ENCODE results near the gene EXOG.

The EXOG gene

GRCh38 chr3:38551026-38551832 is 55.1 kb downstream of the EXOG start (continued):
- TF ChIP-seq RARB (CRISPR knock-in tag; IDR thresholded peaks at IDR 0.05) (no peak), BACH2 (CRISPR knock-in tag; IDR thresholded peaks at IDR 0.05; ENCODE audit: borderline replicate concordance) (no peak)

GRCh38 chr3:38552364-38552763 is 56.2 kb downstream of the EXOG start:
- ATAC-seq, result no peak
- TF ChIP-seq ZNF8 (CRISPR knock-in tag; IDR thresholded peaks at IDR 0.05), result no peak
- TF ChIP-seq RARB (CRISPR knock-in tag; IDR thresholded peaks at IDR 0.05), result no peak
- TF ChIP-seq ZFP30 (CRISPR knock-in tag; IDR thresholded peaks at IDR 0.05), result no peak
- no peak for TF ChIP-seq ESRRG (CRISPR knock-in tag; IDR thresholded peaks at IDR 0.05)
- no peak for TF ChIP-seq PPARA (CRISPR knock-in tag; IDR thresholded peaks at IDR 0.05; ENCODE audit: borderline replicate concordance)
- TF ChIP-seq ARNTL (CRISPR knock-in tag; IDR thresholded peaks at IDR 0.05; ENCODE audit: borderline replicate concordance, low read depth), result no peak
- TF ChIP-seq SNAI2 (CRISPR knock-in tag; IDR thresholded peaks at IDR 0.05), result no peak
- TF ChIP-seq PATZ1 (CRISPR knock-in tag; IDR thresholded peaks at IDR 0.05; ENCODE audit: borderline replicate concordance), result no peak
- TF ChIP-seq CREB5 (CRISPR knock-in tag; IDR thresholded peaks at IDR 0.05; ENCODE audit: low read depth), result no peak
- no peak for TF ChIP-seq ZC3H10 (CRISPR knock-in tag; IDR thresholded peaks at IDR 0.05)
- TF ChIP-seq ISL1 (CRISPR knock-in tag; IDR thresholded peaks at IDR 0.05), result no peak
- no peak for TF ChIP-seq POU6F1 (CRISPR knock-in tag; IDR thresholded peaks at IDR 0.05; ENCODE audit: borderline replicate concordance, low read depth)
- no peak for TF ChIP-seq BACH2 (CRISPR knock-in tag; IDR thresholded peaks at IDR 0.05; ENCODE audit: borderline replicate concordance)
- no peak for TF ChIP-seq TOX (CRISPR knock-in tag; IDR thresholded peaks at IDR 0.05; ENCODE audit: borderline replicate concordance)

- ATAC-seq, result no peak
- TF ChIP-seq POU6F1 (CRISPR knock-in tag; IDR thresholded peaks at IDR 0.05; ENCODE audit: borderline replicate concordance, low read depth) (no peak), CREB5 (CRISPR knock-in tag; IDR thresholded peaks at IDR 0.05; ENCODE audit: low read depth) (no peak), ESRRG (CRISPR knock-in tag; IDR thresholded peaks at IDR 0.05) (no peak), CSDC2 (CRISPR knock-in tag; IDR thresholded peaks at IDR 0.05) (no peak), ZNF565 (CRISPR knock-in tag; conservative IDR thresholded peaks at IDR 0.05; ENCODE audit: low read depth) (no peak), PATZ1 (CRISPR knock-in tag; IDR thresholded peaks at IDR 0.05; ENCODE audit: borderline replicate concordance) (no peak), ZNF70 (CRISPR knock-in tag; IDR thresholded peaks at IDR 0.05) (no peak), RARB (CRISPR knock-in tag; IDR thresholded peaks at IDR 0.05) (no peak), OSR1 (CRISPR knock-in tag; IDR thresholded peaks at IDR 0.05) (no peak), TCF4 (CRISPR knock-in tag; IDR thresholded peaks at IDR 0.05; ENCODE audit: borderline replicate concordance) (no peak), GLIS3 (CRISPR knock-in tag; IDR thresholded peaks at IDR 0.05) (no peak), PPARA (CRISPR knock-in tag; IDR thresholded peaks at IDR 0.05; ENCODE audit: borderline replicate concordance) (no peak), ZFP3 (CRISPR knock-in tag; IDR thresholded peaks at IDR 0.05) (no peak), ZC3H10 (CRISPR knock-in tag; IDR thresholded peaks at IDR 0.05) (no peak)
These were observed 56.9 kb downstream of the EXOG start for GRCh38 chr3:38553071-38553470.

All from SK-N-SH treated with all-trans-retinoic acid at 6 μM for 48 hours (cell line).